ENCODE measurements around the gene TYK2. TPM values are rescaled to one million over a fixed set of nuclear protein-coding genes. Genes with fewer than 3 reads are reported as not detected.

TYK2 gene
- total and polyA plus RNA-seq, 2 of the 4 experiments (the other 2 are of a cell fraction): 40.9 to 97.9 TPM

- H3K9ac ChIP-seq (ENCODE audit: low read depth, low read length): no peak overlapping the region
- H3K27ac ChIP-seq (ENCODE audit: insufficient read depth, low read length): no peak overlapping the region
- H4K5ac ChIP-seq (ENCODE audit: low read depth, low read length): no peak overlapping the region
- H3K27me3 ChIP-seq (ENCODE audit: control insufficient read depth, insufficient read depth, low read length): no peaks in the 10 kb centered on the region
- no peak overlapping the region for H4K8ac ChIP-seq (ENCODE audit: low read depth in 2 of 2, low read length in 2 of 2)
- intact Hi-C loops (cut with micrococcal nuclease) (no loop called here), in situ Hi-C loops (cut with MboI; ENCODE audit: low sequenced_read_pairs) (no loop called here), dilution Hi-C loops (cut with HindIII; ENCODE audit: low sequenced_read_pairs, unreplicated experiment) (no loop called here)
- no TSS peak for BruUV-seq (replicated peaks)
- no peak overlapping the region for H2BK15ac ChIP-seq (ENCODE audit: low read depth, low read length)
- H3K14ac ChIP-seq (replicated peaks; ENCODE audit: low read depth, low read length): no peak overlapping the region
- no peak overlapping the region for H3K4me2 ChIP-seq (ENCODE audit: low read depth, low read length)
- H3K4me1 ChIP-seq (ENCODE audit: control insufficient read depth, insufficient read depth, low read length): no peaks in the 10 kb centered on the region
- no peak overlapping the region for H2BK20ac ChIP-seq (ENCODE audit: low read depth, low read length)
- ChIA-PET CTCF (no interaction called here), POLR2A (ENCODE audit: unreplicated experiment) (no interaction called here)
- WGBS, 2 experiments (ENCODE audit: extremely low coverage in 2 of 2, insufficient read length in 1 of 2): 100% methylated on average over 1 of the region's 15 CpGs; no CpG with 5 or more reads in 1 of the 2 experiments
- H3K56ac ChIP-seq (ENCODE audit: extremely low read depth, insufficient read depth, low read length): no peak overlapping the region
- no peak for ATAC-seq (ENCODE audit: low read depth)
- peaks cover 19% of the 10 kb centered on the region in 2 experiments for H3K79me1 ChIP-seq (ENCODE audit: low read depth in 1 of 2, low read length in 2 of 2)
- no peak overlapping the region for H3K4ac ChIP-seq (ENCODE audit: low read depth, low read length)
- H2BK120ac ChIP-seq (ENCODE audit: low read depth, low read length): no peak overlapping the region
- no peak overlapping the region for H3K23ac ChIP-seq (ENCODE audit: low read depth, low read length)
- H3K18ac ChIP-seq (ENCODE audit: low read depth, low read length): no peak overlapping the region
- H3K36me3 ChIP-seq (ENCODE audit: control insufficient read depth, insufficient read depth, low read length): peaks cover 43% of the 10 kb centered on the region
- H2BK5ac ChIP-seq (ENCODE audit: low read depth, low read length, poor library complexity, severe bottlenecking): no peak overlapping the region
- H3K9me3 ChIP-seq (ENCODE audit: control insufficient read depth, insufficient read depth, low read length): no peaks in the 10 kb centered on the region
- 0 out of 2 replicates have a peak, but pooled peaks cover 5% of the 10 kb centered on the region for H4K20me1 ChIP-seq (ENCODE audit: insufficient read depth, low read length)
- H2AK9ac ChIP-seq (replicated peaks; ENCODE audit: low read depth, low read length, poor library complexity): no peak overlapping the region
- no peak for TF ChIP-seq MXI1 (IDR thresholded peaks at IDR 0.05; ENCODE audit: borderline replicate concordance, low read depth, low read length)
- no peak overlapping the region for H2AFZ ChIP-seq (replicated peaks; ENCODE audit: low read length, poor library complexity)
- DNase-seq: no peak
- peaks cover 7% of the 10 kb centered on the region; the same call in 1 of the 2 replicates for H3K9me1 ChIP-seq (ENCODE audit: insufficient read depth, low read length)
- H2AK5ac ChIP-seq (ENCODE audit: low read depth, low read length): no peak overlapping the region
- no peak overlapping the region for H4K91ac ChIP-seq (ENCODE audit: insufficient read depth, low read depth, low read length)
- H3K4me3 ChIP-seq (ENCODE audit: insufficient read depth, low read depth, low read length): no peak overlapping the region
Observed at GRCh38 chr19:10317857-10318462, 62.4 kb downstream of the TYK2 start.

All from IMR-90 (cell line).